ENCODE measurements around the gene TTLL9. TPM values are rescaled to one million over a fixed set of nuclear protein-coding genes. Genes with fewer than 3 reads are reported as not detected.

Gene TTLL9
- total RNA-seq, 1 donor from 2014 or later = 0.52 TPM

- Histone ChIP-seq H3K27ac (ENCODE audit: low read depth, low read length) (no peak overlapping the region), H3K9me3 (ENCODE audit: control insufficient read depth in 3 of 3, low read length in 3 of 3) (no peaks in the 10 kb centered on the region), H3K27me3 (ENCODE audit: control insufficient read depth in 3 of 3, insufficient read depth in 3 of 3, low read length in 3 of 3) (peaks cover 33 to 38% (median 33%) of the 10 kb centered on the region in 3 donors), H3K4me3 (ENCODE audit: low read length in 3 of 3) (no peak overlapping the region), H3K4me1 (ENCODE audit: control insufficient read depth in 3 of 3, insufficient read depth in 3 of 3, low read length in 3 of 3) (peaks cover 10 to 15% (median 14%) of the 10 kb centered on the region in 3 donors), H3K9ac (ENCODE audit: low read depth in 1 of 3, low read length in 3 of 3) (no peak overlapping the region), H3K36me3 (ENCODE audit: control insufficient read depth in 3 of 3, insufficient read depth in 3 of 3, low read length in 3 of 3) (no peaks in the 10 kb centered on the region)
These were observed 6.9 kb upstream of the TTLL9 start for GRCh38 chr20:31863296-31864085.

DNA sequence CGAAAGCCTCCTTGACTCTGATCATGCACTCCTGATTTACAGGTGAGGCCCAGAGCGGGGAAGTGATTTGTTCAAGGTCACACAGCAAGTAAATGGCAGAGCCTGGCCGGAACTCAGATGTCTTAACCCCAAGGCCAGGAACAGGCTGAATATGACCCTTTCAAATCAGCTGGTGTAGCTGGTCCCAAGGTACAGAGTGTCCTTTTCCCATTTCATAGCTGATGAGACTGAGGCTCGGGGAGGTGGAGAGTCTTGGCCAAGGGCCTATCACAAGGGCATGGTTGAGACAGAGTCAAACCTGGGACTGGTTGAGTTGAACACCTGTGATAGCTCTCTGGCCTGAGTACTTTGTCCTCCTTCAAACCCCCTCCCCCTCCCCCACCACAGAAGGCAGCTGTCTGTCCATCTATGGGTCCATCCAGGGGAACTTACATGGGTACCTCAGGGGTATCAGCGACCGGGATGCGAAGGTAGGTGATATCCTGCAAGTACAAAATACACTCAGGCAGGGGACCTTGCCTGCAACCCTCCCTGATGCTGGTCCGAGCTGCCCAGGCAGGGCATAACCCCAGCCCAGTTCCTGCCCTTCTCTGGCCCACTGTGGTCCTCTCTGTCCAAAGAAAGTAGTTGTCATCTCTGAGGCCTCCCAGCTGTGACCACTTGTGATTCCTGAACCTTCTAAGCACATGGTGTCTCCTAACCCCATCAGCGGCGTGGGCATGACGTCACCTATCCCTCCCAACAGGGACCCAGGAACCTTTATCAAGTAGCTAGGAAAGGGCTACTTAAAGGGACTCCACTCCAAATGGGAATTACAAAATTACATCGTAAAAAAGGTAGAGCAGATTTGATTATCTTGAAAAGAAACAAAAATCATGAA is 5.7 kb upstream of the TTLL9 start:
- Histone ChIP-seq H3K9me3 (ENCODE audit: control insufficient read depth in 3 of 3, low read length in 3 of 3) (no peaks in the 10 kb centered on the region), H3K27ac (ENCODE audit: low read depth, low read length) (no peak overlapping the region), H3K9ac (ENCODE audit: low read depth in 1 of 3, low read length in 3 of 3) (no peak overlapping the region), H3K27me3 (ENCODE audit: control insufficient read depth in 3 of 3, insufficient read depth in 3 of 3, low read length in 3 of 3) (peaks cover 30 to 38% (median 33%) of the 10 kb centered on the region in 3 donors), H3K36me3 (ENCODE audit: control insufficient read depth in 3 of 3, insufficient read depth in 3 of 3, low read length in 3 of 3) (no peaks in the 10 kb centered on the region), H3K4me1 (ENCODE audit: control insufficient read depth in 3 of 3, insufficient read depth in 3 of 3, low read length in 3 of 3) (peaks cover 14 to 21% (median 18%) of the 10 kb centered on the region in 3 donors), H3K4me3 (ENCODE audit: low read length in 3 of 3) (no peak overlapping the region)

- Histone ChIP-seq H3K9me3 (ENCODE audit: control insufficient read depth in 3 of 3, low read length in 3 of 3) (no peaks in the 10 kb centered on the region), H3K9ac (ENCODE audit: low read depth in 1 of 3, low read length in 3 of 3) (no peak overlapping the region), H3K36me3 (ENCODE audit: control insufficient read depth in 3 of 3, insufficient read depth in 3 of 3, low read length in 3 of 3) (no peaks in the 10 kb centered on the region), H3K4me3 (ENCODE audit: low read length in 3 of 3) (no peak overlapping the region), H3K27ac (ENCODE audit: low read depth, low read length) (no peak overlapping the region), H3K27me3 (ENCODE audit: control insufficient read depth in 3 of 3, insufficient read depth in 3 of 3, low read length in 3 of 3) (peaks cover 30 to 33% (median 31%) of the 10 kb centered on the region in 3 donors), H3K4me1 (ENCODE audit: control insufficient read depth in 3 of 3, insufficient read depth in 3 of 3, low read length in 3 of 3) (peaks cover 11 to 12% (median 11%) of the 10 kb centered on the region in 3 donors)
These were observed 4.2 kb upstream of the TTLL9 start for GRCh38 chr20:31866221-31866620.

GRCh38 chr20:31868853-31869672 is 1.4 kb upstream of the TTLL9 start:
- Histone ChIP-seq H3K9ac (ENCODE audit: low read depth in 1 of 3, low read length in 3 of 3) (peak overlapping the region in 1 of 3 donors; percentile 78), H3K4me3 (ENCODE audit: low read length in 3 of 3) (peak overlapping the region in 1 of 3 donors; percentile 80), H3K36me3 (ENCODE audit: control insufficient read depth in 3 of 3, insufficient read depth in 3 of 3, low read length in 3 of 3) (no peaks in the 10 kb centered on the region), H3K27ac (ENCODE audit: low read depth, low read length) (no peak overlapping the region), H3K4me1 (ENCODE audit: control insufficient read depth in 3 of 3, insufficient read depth in 3 of 3, low read length in 3 of 3) (peaks cover 10 to 12% (median 10%) of the 10 kb centered on the region in 3 donors), H3K9me3 (ENCODE audit: control insufficient read depth in 3 of 3, low read length in 3 of 3) (no peaks in the 10 kb centered on the region), H3K27me3 (ENCODE audit: control insufficient read depth in 3 of 3, insufficient read depth in 3 of 3, low read length in 3 of 3) (peaks cover 25 to 28% (median 26%) of the 10 kb centered on the region in 3 donors)

DNA sequence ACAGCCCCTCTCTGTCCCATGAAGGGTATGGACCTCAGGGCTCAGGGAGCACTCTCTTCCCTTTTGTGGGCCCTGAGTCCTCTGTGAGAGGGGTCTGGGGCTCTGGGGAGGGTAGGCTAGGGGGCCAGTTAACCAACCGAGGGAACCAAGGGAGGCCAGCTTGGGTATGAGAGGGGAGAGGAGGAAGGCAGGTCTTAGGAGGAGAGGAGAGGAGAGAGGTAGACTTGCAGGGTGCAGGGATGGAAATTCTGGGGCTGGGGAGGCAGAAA is 827 bp upstream of the TTLL9 start:
- H3K36me3 ChIP-seq (ENCODE audit: control insufficient read depth in 3 of 3, insufficient read depth in 3 of 3, low read length in 3 of 3) = no peaks in the 10 kb centered on the region
- H3K27me3 ChIP-seq (ENCODE audit: control insufficient read depth in 3 of 3, insufficient read depth in 3 of 3, low read length in 3 of 3) = peaks cover 25 to 28% (median 26%) of the 10 kb centered on the region in 3 donors
- no peaks in the 10 kb centered on the region for H3K9me3 ChIP-seq (ENCODE audit: control insufficient read depth in 3 of 3, low read length in 3 of 3)
- peak overlapping the region; percentile 75 to 80 (median 78) for H3K4me3 ChIP-seq (ENCODE audit: low read length in 3 of 3)
- H3K9ac ChIP-seq (ENCODE audit: low read depth in 1 of 3, low read length in 3 of 3) = peak overlapping the region in 2 of 3 donors; percentile 70 to 78
- peaks cover 10 to 12% (median 10%) of the 10 kb centered on the region in 3 donors for H3K4me1 ChIP-seq (ENCODE audit: control insufficient read depth in 3 of 3, insufficient read depth in 3 of 3, low read length in 3 of 3)
- H3K27ac ChIP-seq (ENCODE audit: low read depth, low read length) = no peak overlapping the region

- peak overlapping the region; percentile 8 to 80 (median 48) for H3K4me3 ChIP-seq (ENCODE audit: low read length in 3 of 3)
- no peaks in the 10 kb centered on the region for H3K36me3 ChIP-seq (ENCODE audit: control insufficient read depth in 3 of 3, insufficient read depth in 3 of 3, low read length in 3 of 3)
- peaks cover 25 to 28% (median 26%) of the 10 kb centered on the region in 3 donors for H3K27me3 ChIP-seq (ENCODE audit: control insufficient read depth in 3 of 3, insufficient read depth in 3 of 3, low read length in 3 of 3)
- peak overlapping the region in 2 of 3 donors; percentile 20 to 78 for H3K9ac ChIP-seq (ENCODE audit: low read depth in 1 of 3, low read length in 3 of 3)
- H3K9me3 ChIP-seq (ENCODE audit: control insufficient read depth in 3 of 3, low read length in 3 of 3) = no peaks in the 10 kb centered on the region
- no peak overlapping the region for H3K27ac ChIP-seq (ENCODE audit: low read depth, low read length)
- H3K4me1 ChIP-seq (ENCODE audit: control insufficient read depth in 3 of 3, insufficient read depth in 3 of 3, low read length in 3 of 3) = peaks cover 10 to 12% (median 10%) of the 10 kb centered on the region in 3 donors
These were observed 538 bp downstream of the TTLL9 start for GRCh38 chr20:31870726-31871617.

DNA sequence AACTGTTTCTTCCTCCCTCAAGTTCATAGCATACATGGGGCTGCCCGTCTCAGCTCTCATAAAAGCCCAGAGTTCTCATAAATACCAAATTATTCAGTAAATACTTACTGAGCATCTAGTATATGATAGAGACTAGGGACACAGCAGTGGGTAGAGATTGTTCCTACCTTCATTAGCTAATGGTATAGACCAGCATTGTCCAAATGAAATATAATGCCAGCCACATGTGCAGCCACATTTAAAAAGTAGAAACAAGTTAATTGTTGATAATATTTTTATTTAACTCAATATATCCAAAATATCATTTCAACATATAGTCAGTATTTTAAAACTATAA is 1.2 kb downstream of the TTLL9 start:
- Histone ChIP-seq H3K9ac (ENCODE audit: low read depth in 1 of 3, low read length in 3 of 3) (no peak overlapping the region), H3K27me3 (ENCODE audit: control insufficient read depth in 3 of 3, insufficient read depth in 3 of 3, low read length in 3 of 3) (peaks cover 22 to 28% (median 26%) of the 10 kb centered on the region in 3 donors), H3K9me3 (ENCODE audit: control insufficient read depth in 3 of 3, low read length in 3 of 3) (no peaks in the 10 kb centered on the region), H3K4me1 (ENCODE audit: control insufficient read depth in 3 of 3, insufficient read depth in 3 of 3, low read length in 3 of 3) (peaks cover 10 to 12% (median 10%) of the 10 kb centered on the region in 3 donors), H3K4me3 (ENCODE audit: low read length in 3 of 3) (no peak overlapping the region), H3K27ac (ENCODE audit: low read depth, low read length) (no peak overlapping the region), H3K36me3 (ENCODE audit: control insufficient read depth in 3 of 3, insufficient read depth in 3 of 3, low read length in 3 of 3) (no peaks in the 10 kb centered on the region)

DNA sequence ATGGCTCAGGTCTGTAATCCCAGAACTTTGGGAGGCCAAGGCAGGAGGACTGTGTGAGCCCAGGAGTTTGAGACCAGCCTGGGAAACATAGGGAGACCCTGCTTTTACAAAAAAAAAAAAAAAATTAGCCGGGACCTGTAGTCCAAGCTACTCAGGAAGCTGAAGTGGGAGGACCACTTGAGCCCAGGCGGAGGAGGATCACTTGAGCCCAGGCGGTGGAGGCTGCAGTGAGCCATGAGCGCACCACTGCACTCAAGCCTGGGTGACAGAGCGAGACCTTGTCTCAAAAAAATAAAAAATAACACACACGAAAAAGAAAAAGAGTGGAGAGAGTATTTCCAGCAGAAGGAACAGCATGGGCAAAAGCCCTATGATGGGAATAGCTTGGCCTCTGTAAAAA is 2.0 kb downstream of the TTLL9 start:
- Histone ChIP-seq H3K4me3 (ENCODE audit: low read length in 3 of 3) (no peak overlapping the region), H3K4me1 (ENCODE audit: control insufficient read depth in 3 of 3, insufficient read depth in 3 of 3, low read length in 3 of 3) (peaks cover 10 to 12% (median 10%) of the 10 kb centered on the region in 3 donors)

GRCh38 chr20:31875671-31876070 is 5.2 kb downstream of the TTLL9 start:
- H3K4me1 ChIP-seq (ENCODE audit: control insufficient read depth in 3 of 3, insufficient read depth in 3 of 3, low read length in 3 of 3) = peaks cover 5 to 11% (median 10%) of the 10 kb centered on the region in 3 donors
- H3K36me3 ChIP-seq (ENCODE audit: control insufficient read depth in 3 of 3, insufficient read depth in 3 of 3, low read length in 3 of 3) = no peaks in the 10 kb centered on the region
- H3K4me3 ChIP-seq (ENCODE audit: low read length in 3 of 3) = no peak overlapping the region
- peaks cover 3 to 11% (median 5%) of the 10 kb centered on the region in 3 donors for H3K27me3 ChIP-seq (ENCODE audit: control insufficient read depth in 3 of 3, insufficient read depth in 3 of 3, low read length in 3 of 3)
- H3K9ac ChIP-seq (ENCODE audit: low read depth in 1 of 3, low read length in 3 of 3) = no peak overlapping the region
- H3K9me3 ChIP-seq (ENCODE audit: control insufficient read depth in 3 of 3, low read length in 3 of 3) = no peaks in the 10 kb centered on the region
- H3K27ac ChIP-seq (ENCODE audit: low read depth, low read length) = no peak overlapping the region

More for the DNA sequence above, 2.0 kb downstream of the TTLL9 start:
- H3K27ac ChIP-seq (ENCODE audit: low read depth, low read length) = no peak overlapping the region
- no peaks in the 10 kb centered on the region for H3K9me3 ChIP-seq (ENCODE audit: control insufficient read depth in 3 of 3, low read length in 3 of 3)
- peaks cover 21 to 26% (median 25%) of the 10 kb centered on the region in 3 donors for H3K27me3 ChIP-seq (ENCODE audit: control insufficient read depth in 3 of 3, insufficient read depth in 3 of 3, low read length in 3 of 3)
- no peaks in the 10 kb centered on the region for H3K36me3 ChIP-seq (ENCODE audit: control insufficient read depth in 3 of 3, insufficient read depth in 3 of 3, low read length in 3 of 3)
- H3K9ac ChIP-seq (ENCODE audit: low read depth in 1 of 3, low read length in 3 of 3) = no peak overlapping the region

All from skeletal muscle tissue (tissue), 4 donors.